Measurements from ENCODE around the gene MRPL9. TPM values are rescaled to one million over a fixed set of nuclear protein-coding genes. Genes with fewer than 3 reads are reported as not detected.

MRPL9 gene
- total RNA-seq, 1 experiment from 2014 or later = 122 TPM

GRCh38 chr1:151798571-151798970, 35.3 kb upstream of the MRPL9 start:
- no peaks in the 10 kb centered on the region for H3K9me3 ChIP-seq
- H3K4me1 ChIP-seq = no peaks in the 10 kb centered on the region
- no peak overlapping the region for H3K4me3 ChIP-seq (ENCODE audit: low read depth, low read length)
- no peak for DNase-seq
- POLR2A ChIA-PET = no interaction called here
- BruUV-seq (replicated peaks) = no TSS peak
- H3K27ac Mint-ChIP-seq (ENCODE audit: unreplicated experiment) = no peak overlapping the region
- H3K4me1 Mint-ChIP-seq (ENCODE audit: low read depth, unreplicated experiment) = no peaks in the 10 kb centered on the region
- CTCF ChIA-PET = no interaction called here
- H3K4me3 Mint-ChIP-seq (ENCODE audit: unreplicated experiment) = no peak overlapping the region
- H3K36me3 ChIP-seq (ENCODE audit: control insufficient read depth, insufficient read depth, low read length) = no peaks in the 10 kb centered on the region
- H3K36me3 Mint-ChIP-seq (ENCODE audit: insufficient read depth, unreplicated experiment) = no peaks in the 10 kb centered on the region
- intact Hi-C loops (cut with micrococcal nuclease; ENCODE audit: unreplicated experiment) = no loop called here
- H3K27me3 ChIP-seq (replicated peaks; ENCODE audit: control insufficient read depth, insufficient read depth, low read length) = no peaks in the 10 kb centered on the region
- no peaks in the 10 kb centered on the region for H3K9me3 Mint-ChIP-seq (ENCODE audit: unreplicated experiment)
- peaks cover 2% of the 10 kb centered on the region for H3K27me3 Mint-ChIP-seq (ENCODE audit: insufficient read depth, unreplicated experiment)
- no peak for TF ChIP-seq CTCF (IDR thresholded peaks at IDR 0.05; ENCODE audit: insufficient read depth in 1 of 2, low read depth in 1 of 2, low read length in 1 of 2, severe bottlenecking in 1 of 2, unreplicated experiment in 1 of 2)

GRCh38 chr1:151790940-151791651, 27.8 kb upstream of the MRPL9 start:
- Histone ChIP-seq H3K4me3 (ENCODE audit: low read depth, low read length) (peak overlapping the region; percentile 76), H3K27me3 (replicated peaks; ENCODE audit: control insufficient read depth, insufficient read depth, low read length) (no peaks in the 10 kb centered on the region), H3K9me3 (no peaks in the 10 kb centered on the region), H3K36me3 (ENCODE audit: control insufficient read depth, insufficient read depth, low read length) (no peaks in the 10 kb centered on the region), H3K4me1 (no peaks in the 10 kb centered on the region)
- no peaks in the 10 kb centered on the region for H3K27me3 Mint-ChIP-seq (ENCODE audit: insufficient read depth, unreplicated experiment)
- intact Hi-C loops (cut with micrococcal nuclease; ENCODE audit: unreplicated experiment) = loop anchor here (5.0 kb wide), 1 partner anchor 46 kb away; the partner anchor contains the start of gene C2CD4D
- H3K4me1 Mint-ChIP-seq (ENCODE audit: low read depth, unreplicated experiment) = no peaks in the 10 kb centered on the region
- TSS peak; percentile 82 for BruUV-seq (replicated peaks)
- CTCF ChIA-PET = no interaction called here
- peak overlapping the region; percentile 57 for H3K27ac Mint-ChIP-seq (ENCODE audit: unreplicated experiment)
- peak overlapping the region; percentile 88 for H3K4me3 Mint-ChIP-seq (ENCODE audit: unreplicated experiment)
- POLR2A ChIA-PET = no interaction called here
- no peak for TF ChIP-seq CTCF (IDR thresholded peaks at IDR 0.05; ENCODE audit: insufficient read depth in 1 of 2, low read depth in 1 of 2, low read length in 1 of 2, severe bottlenecking in 1 of 2, unreplicated experiment in 1 of 2)
- peak; percentile 40 to 51 for DNase-seq
- H3K9me3 Mint-ChIP-seq (ENCODE audit: unreplicated experiment) = no peaks in the 10 kb centered on the region
- peaks cover 7% of the 10 kb centered on the region for H3K36me3 Mint-ChIP-seq (ENCODE audit: insufficient read depth, unreplicated experiment)

GRCh38 chr1:151790071-151790939, 27.0 kb upstream of the MRPL9 start, which contains the start of gene TDRKH:
TDRKH (minus strand) TSS chr1:151790500; CDS start chr1:151783022, 7,478 bp downstream.
- Mint-ChIP-seq H3K4me3 (ENCODE audit: unreplicated experiment) (peak within 1 kb of the TSS; percentile 88), H3K36me3 (ENCODE audit: insufficient read depth, unreplicated experiment) (peaks cover 7% of the 10 kb centered on the region), H3K4me1 (ENCODE audit: low read depth, unreplicated experiment) (no peaks in the 10 kb centered on the region), H3K27me3 (ENCODE audit: insufficient read depth, unreplicated experiment) (no peaks in the 10 kb centered on the region), H3K9me3 (ENCODE audit: unreplicated experiment) (no peaks in the 10 kb centered on the region), H3K27ac (ENCODE audit: unreplicated experiment) (peak within 1 kb of the TSS; percentile 57)
- peak; percentile 99 for DNase-seq
- no TSS peak for BruUV-seq (replicated peaks)
- H3K36me3 ChIP-seq (ENCODE audit: control insufficient read depth, insufficient read depth, low read length) = no peaks in the 10 kb centered on the region
- H3K27me3 ChIP-seq (replicated peaks; ENCODE audit: control insufficient read depth, insufficient read depth, low read length) = no peaks in the 10 kb centered on the region
- no peaks in the 10 kb centered on the region for H3K9me3 ChIP-seq
- peak; percentile 20 to 41 for TF ChIP-seq CTCF (IDR thresholded peaks at IDR 0.05; ENCODE audit: insufficient read depth in 1 of 2, low read depth in 1 of 2, low read length in 1 of 2, severe bottlenecking in 1 of 2, unreplicated experiment in 1 of 2)
- ChIA-PET POLR2A (no interaction called here), CTCF (interaction anchor here (1.2 kb wide), 1 partner anchor 55 kb away, joined by 3 read pairs; no protein-coding TSS in a partner anchor)
- H3K4me3 ChIP-seq (ENCODE audit: low read depth, low read length) = peak within 1 kb of the TSS; percentile 76
- intact Hi-C loops (cut with micrococcal nuclease; ENCODE audit: unreplicated experiment) = loop anchor here (5.0 kb wide), 1 partner anchor 47 kb away; the partner anchor contains the start of gene C2CD4D
- no peaks in the 10 kb centered on the region for H3K4me1 ChIP-seq

All from Caco-2 (cell line).